Esophagus muscularis mucosa (tissue), 4 donors: ENCODE data around the gene UQCRC1.

Experiments
- CTCF ChIP-seq, 3 experiments: fragments of 200-600 bp in 2 of 3; fragments of 450-650 bp in 1 of 3; sonication (generic) in 2 of 3; IDR thresholded peaks; one replicate each; pipeline ENCODE4 v1.5.1; 2017 to 2019; ENCODE audit warnings: antibody characterized with exemption in 3 of 3, mild to moderate bottlenecking in 2 of 3, moderate library complexity in 1 of 3
- EP300 ChIP-seq: sonication (generic); formaldehyde crosslinking; IDR thresholded peaks from one replicate; pipeline ENCODE4 v1.6.1; 2017; ENCODE audit warnings: antibody characterized with exemption
- POLR2AphosphoS5 ChIP-seq, 2 donors: sonication (generic); formaldehyde crosslinking; IDR thresholded peaks; one replicate each; pipeline ENCODE4 v1.6.1; 2017; ENCODE audit warnings: antibody characterized with exemption in 2 of 2

DNA sequence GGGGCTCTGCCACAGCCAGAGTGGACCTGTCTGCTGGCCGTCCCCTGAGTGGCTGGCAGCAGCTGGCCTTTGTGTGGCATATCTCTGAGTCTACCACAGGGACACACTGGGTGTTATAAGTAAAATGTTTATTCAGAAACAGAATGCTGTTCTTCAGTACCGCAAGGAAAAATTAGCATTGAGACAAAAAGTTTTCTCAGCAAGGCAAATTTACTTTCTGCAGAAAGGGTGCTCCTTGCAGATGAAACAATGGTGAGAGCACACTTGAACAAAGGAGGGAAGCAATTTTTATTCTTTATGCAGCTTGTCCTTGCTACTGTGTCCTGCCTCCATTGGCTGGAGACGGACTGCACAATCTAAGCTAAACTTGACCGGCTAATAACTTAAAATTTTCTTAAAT, 8.1 kb upstream of the UQCRC1 start:
- TF ChIP-seq CTCF (IDR thresholded peaks at IDR 0.05) (no peak), POLR2AphosphoS5 (IDR thresholded peaks at IDR 0.05) (no peak), EP300 (no peak)
